Fibroblast of the aortic adventitia (primary cell): ENCODE results near the gene NUDT5. TPM values are rescaled to one million over a fixed set of nuclear protein-coding genes. Genes with fewer than 3 reads are reported as not detected.

ENCODE experiments used
- DNase-seq: peaks from one replicate; pipeline ENCODE4 v3.0.0-alpha.2; 2010; ENCODE audit warnings: low read depth
- H3K4me3 ChIP-seq: 2 replicates; pipeline ENCODE4 v1.5.1; 2011; ENCODE audit warnings: low read depth, mild to moderate bottlenecking, control low read depth, low read length, moderate library complexity
- total RNA-seq: library from RNA; depleted of rRNA; stranded (reverse); fragments of >200 nt; gene quantifications from 2 replicates; pipeline ENCODE4 v1.2.3, GENCODE V29; 2012; ENCODE audit warnings: low replicate concordance
- TF ChIP-seq, protein P1 (sequence below): IDR thresholded peaks from 2 replicates; pipeline ENCODE4 v1.5.1; 2011; ENCODE audit warnings: mild to moderate bottlenecking, low read length, control low read depth, inconsistent platforms; ENCODE audit not compliant: insufficient read depth

The NUDT5 gene
- 28.5 and 63.9 TPM in 2 replicates for total RNA-seq

DNA sequence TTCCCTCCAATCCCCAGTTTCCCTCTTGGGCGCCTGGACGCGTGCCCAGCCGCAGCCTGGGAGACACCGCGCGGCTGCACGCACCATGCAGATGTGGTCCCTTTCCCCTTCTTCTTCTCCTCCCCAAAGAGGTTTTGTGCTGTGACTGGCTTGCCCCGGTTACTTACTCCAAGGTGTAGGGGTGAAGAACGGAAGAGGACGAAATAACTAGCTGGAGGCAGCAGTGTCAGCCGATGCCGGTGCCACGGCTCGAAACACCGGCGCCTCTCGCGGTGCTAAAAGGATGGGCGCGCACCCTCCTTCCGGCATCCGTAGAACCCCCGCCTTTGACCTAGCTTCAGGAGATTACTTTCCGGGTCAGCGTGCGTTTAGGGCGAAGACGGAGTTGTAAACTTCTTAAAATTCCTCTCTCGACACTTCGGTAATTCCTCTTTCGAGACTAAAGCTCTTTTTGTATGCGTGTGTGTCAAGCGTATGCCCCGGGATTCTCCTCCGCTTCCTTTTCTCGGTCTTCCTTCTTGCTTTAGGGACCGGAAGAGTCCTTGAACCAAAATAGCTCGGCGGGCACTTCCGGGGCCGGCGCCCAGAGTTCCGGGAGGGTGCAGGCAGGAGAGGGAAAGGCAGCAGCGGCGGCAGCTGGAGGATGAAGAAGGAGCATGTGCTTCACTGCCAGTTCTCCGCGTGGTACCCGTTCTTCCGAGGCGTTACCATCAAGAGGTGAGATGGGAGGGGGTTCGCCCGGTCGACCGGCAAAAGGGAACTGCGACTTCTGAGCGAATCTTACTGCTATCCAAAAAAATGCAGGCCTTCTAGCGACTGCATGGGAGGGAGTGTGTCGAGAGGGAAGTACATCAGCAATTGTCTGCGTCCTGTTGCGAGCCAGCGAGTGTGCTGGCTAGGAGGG lies at the start of gene NUDT5, which contains the start of gene CDC123:
Gene NUDT5 (minus strand): TSS at position 289 of the 904 bp plus-strand sequence. CDS start 9,600 bp downstream, outside the sequence.
Gene CDC123 (plus strand): TSS at position 586 of the 904 bp plus-strand sequence. CDS start 58 bp downstream, at position 644.
- peak; percentile 92 for DNase-seq
- peak within 1 kb of the TSS; percentile 99 for H3K4me3 ChIP-seq
- TF ChIP-seq, protein P1, sequence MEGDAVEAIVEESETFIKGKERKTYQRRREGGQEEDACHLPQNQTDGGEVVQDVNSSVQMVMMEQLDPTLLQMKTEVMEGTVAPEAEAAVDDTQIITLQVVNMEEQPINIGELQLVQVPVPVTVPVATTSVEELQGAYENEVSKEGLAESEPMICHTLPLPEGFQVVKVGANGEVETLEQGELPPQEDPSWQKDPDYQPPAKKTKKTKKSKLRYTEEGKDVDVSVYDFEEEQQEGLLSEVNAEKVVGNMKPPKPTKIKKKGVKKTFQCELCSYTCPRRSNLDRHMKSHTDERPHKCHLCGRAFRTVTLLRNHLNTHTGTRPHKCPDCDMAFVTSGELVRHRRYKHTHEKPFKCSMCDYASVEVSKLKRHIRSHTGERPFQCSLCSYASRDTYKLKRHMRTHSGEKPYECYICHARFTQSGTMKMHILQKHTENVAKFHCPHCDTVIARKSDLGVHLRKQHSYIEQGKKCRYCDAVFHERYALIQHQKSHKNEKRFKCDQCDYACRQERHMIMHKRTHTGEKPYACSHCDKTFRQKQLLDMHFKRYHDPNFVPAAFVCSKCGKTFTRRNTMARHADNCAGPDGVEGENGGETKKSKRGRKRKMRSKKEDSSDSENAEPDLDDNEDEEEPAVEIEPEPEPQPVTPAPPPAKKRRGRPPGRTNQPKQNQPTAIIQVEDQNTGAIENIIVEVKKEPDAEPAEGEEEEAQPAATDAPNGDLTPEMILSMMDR: no peak

DNA sequence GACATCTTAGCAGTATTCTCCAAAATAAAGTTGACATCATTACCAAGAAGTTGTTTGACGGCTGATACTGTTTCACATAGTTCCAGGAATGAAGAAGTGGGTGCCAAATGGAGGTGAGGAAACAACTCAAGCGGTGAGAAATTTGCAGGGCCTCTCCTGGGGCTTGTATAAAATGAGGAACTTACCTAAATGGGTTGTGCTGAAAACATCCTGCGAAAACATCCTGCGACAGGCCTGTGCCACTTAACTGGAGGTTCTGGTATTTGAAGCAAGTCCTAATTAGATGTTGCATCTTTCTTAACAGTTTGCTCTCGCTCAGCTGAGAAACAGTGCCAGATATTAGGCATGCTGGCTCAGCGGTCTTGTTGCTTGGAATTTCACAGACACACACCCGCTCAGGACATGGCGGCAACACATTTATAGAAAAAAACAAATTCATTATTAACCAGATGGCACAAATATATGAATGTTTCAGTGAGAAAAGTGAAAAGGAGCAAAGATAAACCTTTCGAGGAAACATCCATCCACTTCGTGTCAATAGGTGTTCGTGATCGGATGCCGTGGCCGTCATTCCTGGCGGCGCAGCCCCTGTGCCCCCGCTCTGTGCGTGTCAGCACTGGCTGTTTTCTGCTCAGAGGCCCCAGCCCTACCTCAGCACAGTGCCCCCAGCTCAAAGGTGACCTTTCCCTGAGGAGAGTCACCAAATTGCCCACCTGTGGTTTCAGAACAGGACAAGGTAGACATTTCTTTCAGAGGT lies 48.4 kb upstream of the NUDT5 start:
- TF ChIP-seq, protein P1: no peak
- no peak overlapping the region for H3K4me3 ChIP-seq
- DNase-seq: no peak

DNA sequence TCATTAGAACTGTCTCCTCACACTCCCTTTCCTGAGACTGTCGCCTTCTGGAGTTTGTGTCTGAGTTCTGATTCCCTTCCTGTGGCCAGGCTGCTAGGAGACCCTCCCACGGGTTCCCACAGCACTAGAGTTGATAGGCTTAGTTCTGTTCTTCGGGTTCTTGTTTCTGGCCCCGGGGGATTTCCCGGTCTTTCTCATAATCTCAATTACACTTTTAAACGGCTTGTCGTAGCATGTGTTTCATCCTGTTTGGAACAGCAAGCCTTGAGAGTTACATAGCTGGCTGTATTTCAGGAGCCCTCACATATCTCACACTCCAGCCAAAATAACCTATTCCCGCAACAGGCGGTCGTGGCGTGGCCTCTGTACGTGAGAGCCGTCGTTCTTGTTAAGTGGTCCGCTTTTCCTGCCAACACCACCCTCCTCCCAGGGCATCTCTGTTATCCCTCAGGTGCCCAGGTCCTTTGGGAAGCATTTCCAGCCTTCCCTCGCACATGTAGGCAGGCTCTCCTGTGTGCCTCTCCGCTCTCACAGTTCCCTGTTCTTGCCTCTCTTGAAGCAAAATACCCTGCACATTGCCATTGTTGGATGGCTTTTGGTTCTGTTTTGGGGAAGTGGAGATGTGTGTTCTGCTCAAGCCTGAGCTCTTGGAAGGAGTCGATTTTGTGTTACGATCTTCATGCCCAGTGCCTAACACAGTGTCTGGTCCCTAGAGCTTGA lies 46.3 kb upstream of the NUDT5 start:
- no peak for DNase-seq
- TF ChIP-seq, protein P1: no peak
- H3K4me3 ChIP-seq: no peak overlapping the region

DNA sequence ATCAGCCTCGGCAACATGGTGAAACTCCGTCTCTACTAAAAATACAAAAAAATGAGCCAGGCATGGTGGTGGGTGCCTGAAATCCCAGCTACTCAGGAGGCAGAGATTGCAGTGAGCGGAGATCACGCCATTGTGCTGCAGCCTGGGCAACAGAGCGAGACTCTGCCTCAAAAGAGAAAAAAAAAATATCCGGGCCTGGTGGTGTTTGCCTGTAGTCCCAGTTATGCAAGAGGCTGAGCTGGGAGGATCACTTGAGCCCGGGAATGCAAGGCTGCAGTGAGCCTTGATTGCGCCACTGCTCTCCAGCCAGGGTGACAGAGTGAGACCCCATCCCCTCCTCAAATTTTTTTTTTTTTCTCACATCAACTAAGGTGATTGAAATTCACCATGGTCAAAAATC lies 43.1 kb upstream of the NUDT5 start:
- TF ChIP-seq, protein P1: no peak
- DNase-seq: no peak
- no peak overlapping the region for H3K4me3 ChIP-seq

DNA sequence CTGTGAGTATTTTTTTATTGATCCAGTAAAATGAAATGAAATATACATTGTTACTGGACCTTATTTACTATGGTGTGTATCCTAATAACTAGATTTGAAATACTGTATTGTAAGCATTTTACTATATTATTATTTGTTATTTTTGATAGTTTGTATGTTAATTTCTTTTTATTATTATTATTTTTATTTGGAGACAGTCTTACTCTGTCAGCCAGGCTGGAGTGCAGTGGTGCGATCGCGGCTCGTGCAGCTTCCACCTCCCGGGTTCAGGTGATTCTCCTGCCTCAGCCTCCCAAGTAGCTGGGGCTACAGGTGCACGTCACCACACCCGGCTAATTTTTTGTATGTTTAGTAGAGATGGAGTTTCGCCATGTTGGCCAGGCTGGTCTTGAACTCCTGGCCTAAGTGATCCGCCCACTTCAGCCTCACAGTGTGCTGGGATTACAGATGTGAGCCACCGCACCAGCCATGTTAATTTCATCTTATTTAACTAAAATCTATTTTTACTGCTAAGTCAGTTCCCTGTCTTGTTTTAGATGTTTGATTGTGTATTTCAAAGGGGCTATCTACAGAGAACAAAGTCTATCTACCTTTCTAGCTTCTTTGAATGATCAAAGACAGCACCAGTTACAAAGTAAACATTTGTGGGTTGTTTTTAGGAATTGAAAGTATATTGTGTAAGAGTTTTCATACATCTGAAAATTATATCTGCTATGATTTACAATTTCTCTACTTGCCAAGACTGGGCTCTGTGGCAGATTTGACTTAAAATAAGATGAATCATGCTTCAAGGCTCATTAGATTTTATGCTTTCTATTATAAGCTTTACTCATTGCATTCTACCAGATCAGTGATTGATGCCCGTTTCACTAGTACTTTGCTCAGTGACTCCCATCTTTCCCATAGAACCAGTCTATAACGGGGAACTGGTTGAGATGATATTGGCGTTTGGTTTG lies 41.9 kb upstream of the NUDT5 start:
- no peak overlapping the region for H3K4me3 ChIP-seq
- TF ChIP-seq, protein P1: no peak
- no peak for DNase-seq
